ENCODE results near the gene GRAMD1C.

Gene GRAMD1C

DNA sequence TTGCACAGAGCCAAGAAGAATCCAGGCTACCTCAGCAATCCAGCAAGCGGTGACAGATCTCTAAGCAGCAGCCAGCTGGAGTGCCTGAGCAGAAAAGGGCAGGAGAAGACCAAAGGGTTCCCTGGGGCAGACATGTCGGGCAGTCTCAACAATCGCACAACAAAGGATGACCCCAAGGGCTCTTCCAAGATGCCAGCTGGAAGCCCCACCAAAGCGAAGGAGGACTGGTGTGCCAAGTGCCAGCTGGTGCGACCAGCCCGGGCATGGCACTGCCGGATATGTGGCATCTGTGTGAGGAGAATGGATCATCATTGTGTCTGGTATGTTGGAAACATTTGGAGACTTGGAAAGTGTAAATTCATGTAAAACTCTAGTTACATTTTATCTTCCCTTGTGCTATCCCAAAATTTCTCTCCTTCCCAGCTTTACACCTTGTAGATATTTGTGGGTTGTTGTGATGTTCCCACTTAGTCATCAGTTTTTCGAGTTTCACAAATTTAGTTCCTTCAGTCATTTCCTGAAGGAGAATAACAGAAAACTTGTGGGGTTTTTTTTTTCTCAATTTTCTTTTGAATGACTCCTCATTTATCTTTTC lies 115.6 kb downstream of the GRAMD1C start:
- DNase-seq, result no peak

DNA sequence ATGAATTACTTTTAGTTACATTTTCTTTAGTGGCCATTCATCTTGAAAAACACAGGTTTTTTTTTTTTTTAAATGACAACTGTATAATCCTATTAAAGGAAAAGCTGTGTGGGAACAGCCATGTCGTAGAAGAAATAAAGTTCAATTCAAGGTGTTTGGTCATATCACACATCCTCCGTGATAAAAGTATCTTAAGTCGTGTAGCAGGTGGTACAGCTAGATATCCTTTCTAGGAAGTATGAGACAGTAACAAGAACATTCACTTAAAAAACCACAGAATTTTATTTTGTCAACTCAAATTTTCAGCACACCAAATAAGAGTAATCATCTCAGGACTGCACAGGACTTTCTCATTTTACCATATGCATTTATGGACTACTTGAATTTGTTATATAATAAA lies 125.3 kb downstream of the GRAMD1C start:
- no peak for DNase-seq

GRCh38 chr3:113966172-113966571 lies 127.6 kb downstream of the GRAMD1C start:
- DNase-seq, result no peak

DNA sequence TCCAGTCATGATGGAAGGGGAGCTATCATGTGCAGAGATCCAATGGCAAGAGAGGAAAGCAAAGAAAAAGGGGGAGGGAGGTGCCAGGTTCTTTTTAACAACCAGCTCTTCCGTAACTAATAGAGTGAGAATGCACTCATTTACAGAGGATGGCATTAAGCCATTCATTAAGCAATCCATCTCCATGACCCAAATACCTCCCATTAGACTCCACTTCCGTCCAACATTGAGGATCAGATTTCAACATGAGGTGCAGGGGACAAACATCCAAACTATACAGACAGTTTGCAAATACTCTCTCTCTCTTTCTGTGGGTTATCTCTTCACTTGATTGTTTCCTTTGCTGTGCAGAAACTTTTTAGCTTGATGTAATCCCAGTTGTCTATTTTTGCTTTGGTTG lies 130.4 kb downstream of the GRAMD1C start:
- DNase-seq, result no peak

DNA sequence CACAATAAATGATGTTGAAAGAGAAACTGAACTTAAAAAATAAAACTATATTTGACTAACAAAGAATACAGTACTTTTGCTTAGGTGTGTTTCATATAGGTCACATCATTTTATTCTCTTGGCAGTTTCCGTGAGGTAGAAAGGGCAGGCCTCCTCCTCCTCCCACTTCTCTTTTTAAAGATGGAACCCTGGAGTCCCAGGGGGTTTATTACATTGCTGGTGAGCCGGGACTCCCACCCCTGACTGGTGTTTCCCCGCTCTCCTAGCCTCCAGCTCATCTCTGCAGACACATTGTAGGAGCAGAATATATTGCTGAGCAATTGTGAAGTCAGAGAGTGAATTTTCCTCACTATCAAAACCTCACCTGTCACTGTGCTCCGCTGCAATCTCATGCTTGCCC lies 139.2 kb downstream of the GRAMD1C start:
- no peak for DNase-seq

DNA sequence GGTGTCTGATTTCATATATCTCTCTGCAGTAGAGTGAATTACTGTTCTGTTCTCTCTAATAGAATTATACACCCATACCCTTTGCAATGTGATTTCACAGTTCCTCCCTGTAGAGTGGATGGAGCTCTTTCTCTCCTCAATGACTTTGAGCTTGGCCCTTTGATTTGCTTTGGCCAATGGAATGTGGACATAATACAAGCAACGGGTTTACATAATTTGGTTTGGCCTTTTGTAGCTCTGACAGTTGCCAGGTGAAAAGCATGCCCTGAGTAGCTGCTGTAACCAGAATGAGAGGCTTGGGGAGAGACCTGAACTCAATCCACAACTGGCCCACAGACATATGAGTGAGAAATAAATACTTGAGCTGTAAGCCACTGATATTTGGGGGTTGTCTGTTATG lies 141.3 kb downstream of the GRAMD1C start:
- no peak for DNase-seq

- DNase-seq, result no peak
Measured at GRCh38 chr3:113981803-113982202, 143.2 kb downstream of the GRAMD1C start.

DNA sequence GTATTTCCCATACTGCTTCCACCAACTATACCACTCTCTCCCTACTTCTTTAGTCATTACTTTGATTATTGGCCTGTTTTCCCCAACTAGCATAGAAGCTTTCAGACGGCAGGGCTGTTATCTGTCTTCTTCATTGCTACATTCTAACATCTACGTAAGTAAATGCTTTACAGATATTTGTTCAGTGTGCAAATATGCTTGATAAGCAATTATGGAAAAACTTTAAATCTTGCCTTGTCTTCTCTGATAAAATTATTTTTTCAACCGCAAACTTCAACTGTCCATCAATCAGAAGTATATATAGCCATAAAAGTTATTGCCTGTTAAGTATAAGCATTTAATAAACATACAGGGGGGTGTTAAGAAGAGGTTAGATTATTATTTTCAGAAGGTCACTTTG lies 145.0 kb downstream of the GRAMD1C start:
- DNase-seq, result no peak

GRCh38 chr3:113985541-113985940 lies 147.0 kb downstream of the GRAMD1C start:
- DNase-seq, result no peak

Measured in activated T-cell treated with anti-CD3 and anti-CD28 coated beads, Interleukin-2, amount 50 U/mL, for 1 hour (primary cell).